Thyroid gland (tissue), 4 donors: ENCODE data around the gene NDUFS4. TPM values are rescaled to one million over a fixed set of nuclear protein-coding genes. Genes with fewer than 3 reads are reported as not detected.

ENCODE experiments used
- DNase-seq, 2 donors: peaks; one replicate each; pipeline ENCODE4 v3.0.0-alpha.2; 2019
- H3K27ac ChIP-seq, 3 donors: fragments of 200-600 bp; sonication (generic); 1 replicate in 2 of 3; 2 replicates in 1 of 3; pipeline ENCODE4 v1.5.1; 2016 to 2019; ENCODE audit warnings: mild to moderate bottlenecking in 1 of 3, moderate library complexity in 1 of 3
- H3K27me3 ChIP-seq: fragments of 200-600 bp; sonication (generic); one replicate; pipeline ENCODE4 v1.5.1; 2019
- H3K36me3 ChIP-seq, 2 donors: fragments of 200-600 bp; sonication (generic); one replicate each; pipeline ENCODE4 v1.5.1; 2016 to 2019
- H3K4me1 ChIP-seq, 2 donors: fragments of 200-600 bp; sonication (generic); one replicate each; pipeline ENCODE4 v1.5.1; 2017 to 2019
- H3K4me3 ChIP-seq, 3 donors: fragments of 200-600 bp; sonication (generic); replicated peaks in 1 of 3; 1 replicate in 2 of 3; 2 replicates in 1 of 3; pipeline ENCODE4 v1.5.1; 2016; ENCODE audit warnings: mild to moderate bottlenecking in 1 of 3
- H3K9me3 ChIP-seq: fragments of 200-600 bp; sonication (generic); one replicate; pipeline ENCODE4 v1.5.1; 2017
- CTCF ChIP-seq, 6 experiments: fragments of 200-600 bp in 3 of 6; fragments of 450-650 bp in 3 of 6; sonication (generic) in 3 of 6; IDR thresholded peaks; one replicate each; pipeline ENCODE4 v1.5.1; 2016 to 2019; ENCODE audit warnings: antibody characterized with exemption in 6 of 6, mild to moderate bottlenecking in 2 of 6, inconsistent platforms in 1 of 6, moderate library complexity in 1 of 6
- POLR2A ChIP-seq, 2 donors: fragments of 450-650 bp; IDR thresholded peaks; one replicate each; pipeline ENCODE4 v1.6.1; 2017; ENCODE audit warnings: antibody characterized with exemption in 2 of 2, mild to moderate bottlenecking in 2 of 2, moderate library complexity in 1 of 2
- WGBS, 2 donors: methylation state at CpG; one replicate each; pipeline ENCODE4 v1.1.5; 2017; 5-methylcytosine and 5-hydroxymethylcytosine counted together
- intact Hi-C: fragments of 100-400 bp; cut with DNase I; formaldehyde crosslinking; loops from one replicate; pipeline ENCODE4 v1.15.1; 2023
- total RNA-seq, 4 donors: library from RNA; depleted of rRNA; stranded (reverse); fragments of >200 nt; gene quantifications; one replicate each; pipeline ENCODE4 v1.2.3, GENCODE V29; 2016

NDUFS4 gene
- total RNA-seq, 4 donors from 2014 or later = 77.9 to 145 (median 102) TPM

- 91 to 95% methylated on average over 2 of the region's 2 CpGs for WGBS, 2 donors
- intact Hi-C loops = no loop called here
- no peaks in the 10 kb centered on the region for H3K27me3 ChIP-seq
- no peaks in the 10 kb centered on the region for H3K4me1 ChIP-seq
- no peak overlapping the region for H3K4me3 ChIP-seq
- H3K9me3 ChIP-seq = no peaks in the 10 kb centered on the region
- no peak for DNase-seq
- H3K36me3 ChIP-seq = no peaks in the 10 kb centered on the region
- H3K27ac ChIP-seq = no peak overlapping the region
- TF ChIP-seq POLR2A (IDR thresholded peaks at IDR 0.05) = no peak
- TF ChIP-seq CTCF (IDR thresholded peaks at IDR 0.05) = no peak
These were observed 10.6 kb upstream of the NDUFS4 start for GRCh38 chr5:53549792-53550191.

GRCh38 chr5:53552561-53552960 is 7.9 kb upstream of the NDUFS4 start:
- Histone ChIP-seq H3K27me3 (no peaks in the 10 kb centered on the region), H3K4me1 (no peaks in the 10 kb centered on the region), H3K4me3 (no peak overlapping the region), H3K36me3 (no peaks in the 10 kb centered on the region), H3K9me3 (no peaks in the 10 kb centered on the region), H3K27ac (no peak overlapping the region)
- intact Hi-C loops = no loop called here
- TF ChIP-seq CTCF (IDR thresholded peaks at IDR 0.05) (no peak), POLR2A (IDR thresholded peaks at IDR 0.05) (no peak)
- WGBS, 2 donors = 65 to 69% methylated on average over 3 of the region's 3 CpGs
- DNase-seq = no peak

- Histone ChIP-seq H3K9me3 (no peaks in the 10 kb centered on the region), H3K4me3 (no peak overlapping the region), H3K27ac (no peak overlapping the region), H3K4me1 (no peaks in the 10 kb centered on the region), H3K36me3 (no peaks in the 10 kb centered on the region), H3K27me3 (no peaks in the 10 kb centered on the region)
- TF ChIP-seq POLR2A (IDR thresholded peaks at IDR 0.05) = no peak
- TF ChIP-seq CTCF (IDR thresholded peaks at IDR 0.05) = no peak
- 87 to 91% methylated on average over 3 of the region's 3 CpGs for WGBS, 2 donors
- intact Hi-C loops = no loop called here
- no peak for DNase-seq
These were observed 6.0 kb upstream of the NDUFS4 start for GRCh38 chr5:53554444-53554843.

DNA sequence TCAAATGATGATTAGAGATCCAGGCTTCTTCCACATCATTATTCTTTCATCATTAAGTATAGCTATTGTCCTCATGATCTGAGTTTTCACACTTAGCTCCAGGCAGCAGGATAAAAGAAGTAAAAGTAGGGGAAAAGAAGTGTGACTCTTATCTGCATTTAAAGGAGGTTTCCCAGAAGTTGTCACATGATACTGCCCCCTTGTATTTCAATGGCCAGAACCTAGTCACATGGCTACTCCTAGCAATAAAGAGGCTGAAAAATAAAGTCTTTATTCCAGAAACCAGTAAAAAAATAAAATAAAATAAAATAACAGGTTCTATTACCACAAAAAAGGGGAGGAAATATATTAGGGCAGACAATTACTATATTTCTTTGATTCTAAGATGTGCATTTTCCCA is 5.3 kb upstream of the NDUFS4 start:
- H3K27me3 ChIP-seq = no peaks in the 10 kb centered on the region
- no peak overlapping the region for H3K4me3 ChIP-seq
- H3K9me3 ChIP-seq = no peaks in the 10 kb centered on the region
- H3K4me1 ChIP-seq = no peaks in the 10 kb centered on the region
- no peaks in the 10 kb centered on the region for H3K36me3 ChIP-seq
- no peak for TF ChIP-seq POLR2A (IDR thresholded peaks at IDR 0.05)
- TF ChIP-seq CTCF (IDR thresholded peaks at IDR 0.05) = no peak
- DNase-seq = no peak
- no peak overlapping the region for H3K27ac ChIP-seq
- intact Hi-C loops = no loop called here

DNA sequence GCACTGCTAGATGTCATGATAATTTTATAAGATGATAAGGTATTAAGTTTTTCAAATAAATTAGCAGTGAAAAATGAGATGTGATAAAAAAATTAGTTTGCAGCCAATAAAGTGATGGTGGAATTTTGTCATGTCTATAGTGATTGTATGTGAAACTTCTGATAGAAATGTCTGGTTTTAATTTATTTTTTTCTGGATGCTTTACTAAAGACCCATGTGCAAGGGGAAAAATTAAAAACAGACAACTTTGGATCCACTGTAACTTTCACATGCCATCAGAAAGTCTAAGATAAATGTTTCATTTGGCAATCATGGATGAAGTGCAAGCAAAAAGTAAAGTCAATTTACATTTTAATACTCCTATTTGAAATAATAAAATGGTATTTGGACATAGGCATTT is 4.4 kb upstream of the NDUFS4 start:
- H3K4me3 ChIP-seq = no peak overlapping the region
- no peaks in the 10 kb centered on the region for H3K4me1 ChIP-seq
- intact Hi-C loops = no loop called here
- H3K36me3 ChIP-seq = no peaks in the 10 kb centered on the region
- no peak for DNase-seq
- H3K27ac ChIP-seq = no peak overlapping the region
- no peaks in the 10 kb centered on the region for H3K27me3 ChIP-seq
- no peak for TF ChIP-seq POLR2A (IDR thresholded peaks at IDR 0.05)
- TF ChIP-seq CTCF (IDR thresholded peaks at IDR 0.05) = no peak
- no peaks in the 10 kb centered on the region for H3K9me3 ChIP-seq
